ENCODE results near the gene DPP8.

- TF ChIP-seq CTCF (IDR thresholded peaks at IDR 0.05): no peak
- no peak for TF ChIP-seq EZH2 (IDR thresholded peaks at IDR 0.05; ENCODE audit: borderline replicate concordance, insufficient read depth, low read depth, low read length, poor library complexity, severe bottlenecking)
Measured at GRCh38 chr15:65547841-65548240, 30.4 kb upstream of the DPP8 start.

Data from B cell (primary cell).